ENCODE measurements around the gene CFH. TPM values are rescaled to one million over a fixed set of nuclear protein-coding genes. Genes with fewer than 3 reads are reported as not detected.

Gene CFH
- total and polyA plus RNA-seq, 2 donors (not counting 3 experiments of a cell fraction or from before 2014, with no cell fraction given), result 20.7 to 25.3 TPM

- Histone ChIP-seq H3K9me3 (replicated peaks; ENCODE audit: control insufficient read depth, insufficient read depth, low read length) (no peaks in the 10 kb centered on the region), H2AFZ (ENCODE audit: low read depth, low read length) (no peak overlapping the region), H3K4me2 (ENCODE audit: insufficient read depth, low read length) (no peak overlapping the region), H3K4me3 (replicated peaks in 1 of 3; ENCODE audit: insufficient read depth in 1 of 3, low read depth in 1 of 3, low read length in 3 of 3) (no peak overlapping the region), H3K36me3 (ENCODE audit: control insufficient read depth in 2 of 2, extremely low read depth in 1 of 2, insufficient read depth in 2 of 2, low read length in 2 of 2) (no peaks in the 10 kb centered on the region), H3K9me1 (replicated peaks; ENCODE audit: control insufficient read depth, extremely low read depth, insufficient read depth, low read length) (no peaks in the 10 kb centered on the region), H3K27ac (ENCODE audit: insufficient read depth, low read depth, low read length) (no peak overlapping the region), H4K20me1 (replicated peaks; ENCODE audit: control insufficient read depth, extremely low read depth, insufficient read depth, low read length) (no peaks in the 10 kb centered on the region), H3K79me2 (ENCODE audit: control insufficient read depth, insufficient read depth, low read length) (no peaks in the 10 kb centered on the region), H3K4me1 (ENCODE audit: control insufficient read depth, extremely low read depth, insufficient read depth, low read length) (no peaks in the 10 kb centered on the region), H3K27me3 (ENCODE audit: control insufficient read depth in 2 of 2, insufficient read depth in 2 of 2, low read length in 2 of 2) (no peaks in the 10 kb centered on the region), H3K9ac (replicated peaks; ENCODE audit: extremely low read depth, insufficient read depth, low read length) (no peak overlapping the region)
- dilution Hi-C loops (cut with MboI; ENCODE audit: extremely low pct_ligation_motif_present, low sequenced_read_pairs) (no loop called here), intact Hi-C loops (cut with micrococcal nuclease) (no loop called here)
- no TSS peak for BruUV-seq (replicated peaks)
- TF ChIP-seq MAX (IDR thresholded peaks at IDR 0.05; ENCODE audit: insufficient read depth, insufficient read length) (no peak), FOS (IDR thresholded peaks at IDR 0.05; ENCODE audit: borderline replicate concordance, insufficient read depth, low read length) (no peak), GATA2 (IDR thresholded peaks at IDR 0.05; ENCODE audit: insufficient read depth, insufficient read length, low read depth, low read length) (no peak), EZH2 (IDR thresholded peaks at IDR 0.05; ENCODE audit: borderline replicate concordance, low read depth, low read length, severe bottlenecking) (no peak), JUN (IDR thresholded peaks at IDR 0.05; ENCODE audit: borderline replicate concordance, insufficient read depth, insufficient read length, low read depth) (no peak), MYC (IDR thresholded peaks at IDR 0.05; ENCODE audit: low read depth, low read length) (no peak), CTCF (IDR thresholded peaks at IDR 0.05; ENCODE audit: extremely low read depth in 1 of 2, insufficient read depth in 1 of 2, low read depth in 1 of 2, low read length in 2 of 2) (no peak), POLR2A (IDR thresholded peaks at IDR 0.05; ENCODE audit: low read depth, low read length) (no peak), POLR2AphosphoS5 (IDR thresholded peaks at IDR 0.05; ENCODE audit: insufficient read depth, low read depth, low read length) (no peak)
- POLR2A ChIA-PET, result no interaction called here
- no peak for DNase-seq (ENCODE audit: low read depth, low spot score)
- CTCF ChIA-PET, result no interaction called here
- no peak for FAIRE-seq
Observed at GRCh38 chr1:196774175-196774574, 122.3 kb downstream of the CFH start.

Data from endothelial cell of umbilical vein (primary cell).